Cardiac fibroblast (primary cell): ENCODE measurements around the gene UQCRC1.

ENCODE experiments used
- DNase-seq, 2 donors: peaks; one replicate each; pipeline versions ENCODE4 v3.0.0 to v3.0.0-alpha.2; 2010; ENCODE audit warnings: low read depth in 2 of 2
- H3K4me3 ChIP-seq, 2 donors: replicated peaks in 1 of 2; 1 replicate in 1 of 2; 2 replicates in 1 of 2; pipeline ENCODE4 v1.5.1; 2011; ENCODE audit warnings: low read depth in 2 of 2, low read length in 2 of 2, mild to moderate bottlenecking in 2 of 2, moderate library complexity in 1 of 2
- TF ChIP-seq, protein P1 (sequence below): IDR thresholded peaks from one replicate; pipeline ENCODE4 v1.5.1; 2011; ENCODE audit warnings: low read depth, mild to moderate bottlenecking, low read length, inconsistent platforms

Gene UQCRC1

DNA sequence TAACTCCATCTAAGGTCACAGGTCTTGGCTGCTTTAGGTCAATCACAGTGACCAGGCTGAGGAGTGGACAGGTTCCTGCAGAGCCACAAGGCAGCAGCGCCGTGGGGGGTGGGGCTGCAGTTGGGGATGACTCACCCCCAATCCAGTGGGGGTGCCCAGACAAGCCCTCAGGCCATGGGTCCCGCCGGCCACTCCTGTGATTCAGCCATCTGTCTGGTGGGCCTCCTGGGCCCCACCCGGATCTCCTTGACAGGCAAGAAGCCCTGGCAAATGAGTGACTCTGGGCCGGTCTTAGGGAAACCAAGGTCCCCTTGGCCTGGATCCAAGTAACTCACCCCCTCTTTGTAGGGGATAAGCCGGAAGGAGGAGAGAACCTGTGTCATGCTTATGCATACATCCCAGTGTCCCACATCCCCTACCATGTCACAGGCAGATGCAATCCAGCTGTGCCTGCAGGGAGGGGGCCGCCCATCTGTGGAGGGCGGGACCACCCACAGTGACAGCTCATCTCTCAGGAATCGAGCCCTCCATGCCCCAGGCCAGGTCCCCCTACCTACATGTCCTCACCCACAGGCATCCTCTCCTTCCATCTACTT is 13.8 kb downstream of the UQCRC1 start:
- DNase-seq = peak; percentile 59 to 97
- peak overlapping the region in 1 of 2 donors; percentile 61 for H3K4me3 ChIP-seq
- TF ChIP-seq, protein P1, sequence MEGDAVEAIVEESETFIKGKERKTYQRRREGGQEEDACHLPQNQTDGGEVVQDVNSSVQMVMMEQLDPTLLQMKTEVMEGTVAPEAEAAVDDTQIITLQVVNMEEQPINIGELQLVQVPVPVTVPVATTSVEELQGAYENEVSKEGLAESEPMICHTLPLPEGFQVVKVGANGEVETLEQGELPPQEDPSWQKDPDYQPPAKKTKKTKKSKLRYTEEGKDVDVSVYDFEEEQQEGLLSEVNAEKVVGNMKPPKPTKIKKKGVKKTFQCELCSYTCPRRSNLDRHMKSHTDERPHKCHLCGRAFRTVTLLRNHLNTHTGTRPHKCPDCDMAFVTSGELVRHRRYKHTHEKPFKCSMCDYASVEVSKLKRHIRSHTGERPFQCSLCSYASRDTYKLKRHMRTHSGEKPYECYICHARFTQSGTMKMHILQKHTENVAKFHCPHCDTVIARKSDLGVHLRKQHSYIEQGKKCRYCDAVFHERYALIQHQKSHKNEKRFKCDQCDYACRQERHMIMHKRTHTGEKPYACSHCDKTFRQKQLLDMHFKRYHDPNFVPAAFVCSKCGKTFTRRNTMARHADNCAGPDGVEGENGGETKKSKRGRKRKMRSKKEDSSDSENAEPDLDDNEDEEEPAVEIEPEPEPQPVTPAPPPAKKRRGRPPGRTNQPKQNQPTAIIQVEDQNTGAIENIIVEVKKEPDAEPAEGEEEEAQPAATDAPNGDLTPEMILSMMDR = no peak

DNA sequence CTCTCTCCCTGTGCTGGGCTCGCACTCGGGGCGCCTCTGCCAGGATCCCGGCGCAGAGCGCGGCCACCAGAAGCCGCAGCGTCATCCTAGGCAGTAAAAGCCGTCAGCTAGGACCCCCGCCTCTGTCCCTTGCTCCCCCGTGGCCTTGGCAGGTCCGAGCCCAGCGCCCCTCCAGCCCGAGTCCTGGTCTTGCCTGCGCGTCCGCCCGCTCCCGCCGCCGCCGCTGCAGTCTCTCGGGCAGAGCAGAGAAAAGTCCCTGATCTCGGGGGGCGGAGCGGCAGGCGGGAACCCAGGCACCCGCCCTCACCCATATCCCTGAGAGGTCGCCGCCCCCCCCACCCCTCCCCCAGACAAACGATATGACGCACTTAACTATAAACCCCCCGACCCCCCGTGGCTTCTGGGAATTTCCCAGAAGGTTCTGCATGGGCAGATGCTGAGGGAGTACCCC is 14.3 kb downstream of the UQCRC1 start, which contains the start of gene COL7A1:
Gene COL7A1 (minus strand): TSS at position 255 of the 451 bp plus-strand sequence. CDS start 170 bp downstream, at position 85.
- DNase-seq = no peak
- H3K4me3 ChIP-seq = peak within 1 kb of the TSS; percentile 23 to 61
- TF ChIP-seq, protein P1 = no peak

DNA sequence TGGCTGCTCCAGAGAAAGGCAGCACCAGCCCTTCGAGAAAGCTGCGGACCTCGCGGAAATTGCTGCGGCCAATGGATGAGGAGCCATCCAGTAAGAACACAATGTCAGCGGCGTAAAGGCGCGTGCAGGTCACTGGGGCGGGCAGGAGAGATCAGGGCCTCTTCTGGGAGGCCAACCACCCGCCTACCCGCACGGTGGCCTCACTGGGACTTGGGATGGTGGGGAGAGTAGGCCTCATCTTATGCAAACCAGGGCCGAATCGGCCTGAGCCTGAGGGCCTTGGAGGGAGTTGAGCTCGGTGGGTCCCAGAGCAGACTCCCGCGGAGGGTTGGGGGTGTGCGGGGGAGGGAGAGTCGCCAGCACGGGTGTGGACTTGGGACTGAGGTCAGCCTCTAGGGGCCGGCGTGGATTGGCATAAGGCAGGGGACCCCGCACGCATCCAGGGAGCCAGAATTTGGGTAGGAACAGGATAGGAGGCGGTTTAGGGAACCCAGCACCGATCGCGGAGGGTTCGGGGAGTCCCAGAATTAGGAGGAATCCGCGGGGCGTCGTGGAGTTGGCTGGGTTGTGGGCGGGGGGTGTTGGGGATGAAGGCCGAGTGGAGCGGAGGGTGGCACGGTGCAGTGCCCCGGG is 14.9 kb downstream of the UQCRC1 start:
- peak overlapping the region; percentile 23 to 61 for H3K4me3 ChIP-seq
- TF ChIP-seq, protein P1 = no peak
- peak in 1 of 2 donors; percentile 36 for DNase-seq

DNA sequence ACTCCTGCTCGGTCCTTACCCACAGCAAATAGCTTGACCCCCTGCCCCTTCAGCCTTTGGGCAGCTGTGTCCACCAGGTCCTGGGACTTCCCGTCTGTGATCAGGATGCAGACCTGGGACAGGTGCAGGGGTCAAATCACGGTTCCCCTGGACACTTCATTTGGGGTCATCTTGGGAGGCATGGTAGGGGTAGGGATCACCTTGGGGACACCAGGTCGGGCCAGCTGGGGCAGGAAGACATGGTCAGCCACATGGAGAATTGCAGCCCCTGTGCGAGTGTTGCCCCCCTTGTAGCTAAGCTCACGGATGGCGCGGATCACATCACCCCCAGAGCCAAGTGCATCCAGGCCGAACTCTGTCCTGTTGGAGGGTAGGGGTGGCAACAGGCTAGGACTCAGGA is 16.1 kb downstream of the UQCRC1 start:
- peak overlapping the region in 1 of 2 donors; percentile 61 for H3K4me3 ChIP-seq
- TF ChIP-seq, protein P1 = no peak
- DNase-seq = no peak

DNA sequence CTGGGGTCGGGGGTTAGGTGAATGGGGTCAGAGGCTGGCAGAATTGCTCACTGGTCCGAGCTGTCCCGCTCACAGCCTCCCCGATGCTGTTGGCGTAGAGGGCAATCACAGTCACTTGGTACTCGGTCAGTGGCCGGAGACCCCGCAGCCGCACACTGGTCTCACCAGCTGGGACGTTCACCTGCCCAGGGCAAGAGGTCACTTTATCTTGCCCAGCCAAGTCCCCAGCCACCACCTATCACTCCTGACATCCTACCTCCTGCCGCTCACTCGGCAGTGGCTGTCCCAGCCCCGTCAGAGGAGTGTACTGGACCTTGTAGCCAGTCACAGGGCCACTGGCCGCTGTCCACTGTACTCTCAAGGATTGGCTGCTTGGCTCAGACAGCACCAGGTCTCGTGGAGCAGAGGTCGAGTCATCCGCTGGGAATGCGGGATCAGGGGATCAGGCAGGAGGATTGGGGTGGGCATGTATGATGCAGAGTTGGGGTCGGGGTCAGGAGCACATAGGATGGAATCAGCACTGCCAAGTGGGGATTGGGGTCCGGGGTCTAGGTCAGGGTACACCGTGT is 16.8 kb downstream of the UQCRC1 start:
- TF ChIP-seq, protein P1 = no peak
- peak overlapping the region in 1 of 2 donors; percentile 61 for H3K4me3 ChIP-seq
- peak in 1 of 2 donors; percentile 28 for DNase-seq

DNA sequence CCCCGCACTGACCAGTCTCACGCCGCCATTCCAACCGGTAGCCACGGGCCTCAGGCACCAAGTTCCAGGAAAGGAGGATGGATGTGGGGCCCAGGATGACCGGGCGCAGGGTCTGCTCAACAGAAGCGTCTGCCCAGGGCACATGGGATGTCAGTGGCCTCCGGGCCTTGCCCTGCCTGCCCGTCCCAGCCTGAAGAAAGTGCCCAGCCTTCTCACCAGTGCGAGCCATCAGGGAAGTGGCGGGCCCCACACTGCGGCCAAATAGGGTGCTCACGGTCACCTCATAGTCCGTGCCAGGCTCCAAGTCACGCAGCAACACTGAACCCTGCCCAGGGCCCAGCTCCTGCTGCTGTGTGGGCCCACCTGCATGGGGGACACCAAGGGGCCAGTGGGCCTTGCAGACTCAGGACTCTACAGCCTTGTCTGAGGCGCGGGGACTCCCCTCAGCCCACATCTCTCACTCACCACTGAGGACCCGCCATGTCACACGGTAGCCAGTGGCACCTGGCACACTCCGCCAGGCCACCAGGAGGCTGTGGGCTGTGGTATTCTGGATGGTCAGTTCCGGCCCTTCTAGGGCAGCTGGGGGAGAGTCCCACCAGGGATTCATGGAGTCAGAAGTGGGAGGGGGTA is 17.4 kb downstream of the UQCRC1 start:
- no peak overlapping the region for H3K4me3 ChIP-seq
- no peak for DNase-seq
- TF ChIP-seq, protein P1 = no peak
